ENCODE results near the gene LTBP2.

The LTBP2 gene

GRCh38 chr14:74528886-74529285, 83.2 kb downstream of the LTBP2 start:
- no peak for DNase-seq (ENCODE audit: low read depth)
- no peak for TF ChIP-seq CTCF (IDR thresholded peaks at IDR 0.05; ENCODE audit: control insufficient read depth, insufficient read depth, low read depth, low read length, missing control alignments)
- no peak overlapping the region for H3K4me3 ChIP-seq (ENCODE audit: control insufficient read depth, low read depth, low read length)

- no peak for TF ChIP-seq CTCF (IDR thresholded peaks at IDR 0.05; ENCODE audit: control insufficient read depth, insufficient read depth, low read depth, low read length, missing control alignments)
These were observed 83.6 kb downstream of the LTBP2 start for GRCh38 chr14:74528406-74528805.

GRCh38 chr14:74527736-74528280, 84.2 kb downstream of the LTBP2 start:
- no peak for DNase-seq (ENCODE audit: low read depth)
- no peak overlapping the region for H3K4me3 ChIP-seq (ENCODE audit: control insufficient read depth, low read depth, low read length)
- TF ChIP-seq CTCF (IDR thresholded peaks at IDR 0.05; ENCODE audit: control insufficient read depth, insufficient read depth, low read depth, low read length, missing control alignments): no peak

More at GRCh38 chr14:74528406-74528805, 83.6 kb downstream of the LTBP2 start:
- H3K4me3 ChIP-seq (ENCODE audit: control insufficient read depth, low read depth, low read length): no peak overlapping the region
- DNase-seq (ENCODE audit: low read depth): no peak

GRCh38 chr14:74526854-74527585, 85.0 kb downstream of the LTBP2 start:
- DNase-seq (ENCODE audit: low read depth): no peak
- no peak overlapping the region for H3K4me3 ChIP-seq (ENCODE audit: control insufficient read depth, low read depth, low read length)
- no peak for TF ChIP-seq CTCF (IDR thresholded peaks at IDR 0.05; ENCODE audit: control insufficient read depth, insufficient read depth, low read depth, low read length, missing control alignments)

GRCh38 chr14:74525361-74525851, 86.6 kb downstream of the LTBP2 start:
- no peak for DNase-seq (ENCODE audit: low read depth)
- H3K4me3 ChIP-seq (ENCODE audit: control insufficient read depth, low read depth, low read length): no peak overlapping the region
- TF ChIP-seq CTCF (IDR thresholded peaks at IDR 0.05; ENCODE audit: control insufficient read depth, insufficient read depth, low read depth, low read length, missing control alignments): no peak

- no peak for TF ChIP-seq CTCF (IDR thresholded peaks at IDR 0.05; ENCODE audit: control insufficient read depth, insufficient read depth, low read depth, low read length, missing control alignments)
- no peak overlapping the region for H3K4me3 ChIP-seq (ENCODE audit: control insufficient read depth, low read depth, low read length)
These were observed 87.3 kb downstream of the LTBP2 start for GRCh38 chr14:74524812-74525135.

More at GRCh38 chr14:74524812-74525135, 87.3 kb downstream of the LTBP2 start:
- no peak for DNase-seq (ENCODE audit: low read depth)
